Hematopoietic multipotent progenitor cell treated with erythropoietin and hydrocortisone succinate and interleukin-3 and kit ligand, for 15 days (in vitro differentiated cells): ENCODE results near the gene P2RX7.
"Not testable (repeated sequence)": the region's sequence is repeated elsewhere in the genome, so short reads cannot be mapped to it uniquely, and the experiment has no call there.

Experiments
- DNase-seq: peaks from one replicate; pipeline ENCODE4 v3.0.0-alpha.2; 2015; ENCODE audit warnings: low spot score

Gene P2RX7

GRCh38 chr12:121205491-121205890 lies 72.8 kb downstream of the P2RX7 start:
- DNase-seq, result no peak

GRCh38 chr12:121208571-121208970 lies 75.9 kb downstream of the P2RX7 start:
- not testable (repeated sequence) for DNase-seq

- no peak for DNase-seq
Observed at GRCh38 chr12:121209221-121209620, 76.5 kb downstream of the P2RX7 start.

- DNase-seq, result peak; percentile 58
Observed at GRCh38 chr12:121209624-121210572, 77.2 kb downstream of the P2RX7 start, which contains the start of gene P2RX4. Gene P2RX4, plus strand, starts transcription at chr12:121210129. Its CDS starts 36 bp downstream, at chr12:121210165.

- no peak for DNase-seq
Observed at GRCh38 chr12:121212875-121213274, 80.2 kb downstream of the P2RX7 start.

GRCh38 chr12:121214166-121214777 lies 81.6 kb downstream of the P2RX7 start:
- DNase-seq, result no peak

GRCh38 chr12:121214855-121215745 lies 82.4 kb downstream of the P2RX7 start:
- no peak for DNase-seq

- DNase-seq, result no peak
Observed at GRCh38 chr12:121216102-121216501, 83.4 kb downstream of the P2RX7 start.

- DNase-seq, result no peak
Observed at GRCh38 chr12:121217063-121217462, 84.4 kb downstream of the P2RX7 start.

- no peak for DNase-seq
Observed at GRCh38 chr12:121217761-121218160, 85.1 kb downstream of the P2RX7 start.

GRCh38 chr12:121218588-121219352 lies 86.1 kb downstream of the P2RX7 start:
- DNase-seq, result no peak

GRCh38 chr12:121219353-121219986 lies 86.8 kb downstream of the P2RX7 start:
- DNase-seq, result no peak

GRCh38 chr12:121222847-121223246 lies 90.2 kb downstream of the P2RX7 start:
- DNase-seq, result no peak

GRCh38 chr12:121223292-121224285 lies 90.9 kb downstream of the P2RX7 start:
- no peak for DNase-seq

GRCh38 chr12:121224591-121224990 lies 91.9 kb downstream of the P2RX7 start:
- DNase-seq, result no peak

- DNase-seq, result no peak
Observed at GRCh38 chr12:121226399-121226798, 93.7 kb downstream of the P2RX7 start.

- not testable (repeated sequence) for DNase-seq
Observed at GRCh38 chr12:121226871-121227270, 94.2 kb downstream of the P2RX7 start.

GRCh38 chr12:121227294-121227693 lies 94.6 kb downstream of the P2RX7 start:
- no peak for DNase-seq

GRCh38 chr12:121228919-121229665 lies 96.4 kb downstream of the P2RX7 start:
- no peak for DNase-seq
